ENCODE data around the gene RIMS3.
A peak's percentile ranks its signal among the peaks of the same experiment; 100 is the strongest.

RIMS3 gene

GRCh38 chr1:40690771-40691537, 25.5 kb upstream of the RIMS3 start:
- TF ChIP-seq CTCF (IDR thresholded peaks at IDR 0.05; ENCODE audit: borderline replicate concordance, insufficient read depth, low read depth, low read length) = no peak
- H3K4me3 ChIP-seq (ENCODE audit: low read depth, low read length) = peak overlapping the region; percentile 97

GRCh38 chr1:40689737-40690136, 24.3 kb upstream of the RIMS3 start:
- no peak overlapping the region for H3K4me3 ChIP-seq (ENCODE audit: low read depth, low read length)
- TF ChIP-seq CTCF (IDR thresholded peaks at IDR 0.05; ENCODE audit: borderline replicate concordance, insufficient read depth, low read depth, low read length) = no peak

GRCh38 chr1:40687661-40688060, 22.2 kb upstream of the RIMS3 start:
- no peak for TF ChIP-seq CTCF (IDR thresholded peaks at IDR 0.05; ENCODE audit: borderline replicate concordance, insufficient read depth, low read depth, low read length)

GRCh38 chr1:40687059-40687458, 21.6 kb upstream of the RIMS3 start:
- no peak overlapping the region for H3K4me3 ChIP-seq (ENCODE audit: low read depth, low read length)
- no peak for TF ChIP-seq CTCF (IDR thresholded peaks at IDR 0.05; ENCODE audit: borderline replicate concordance, insufficient read depth, low read depth, low read length)

More at GRCh38 chr1:40687661-40688060, 22.2 kb upstream of the RIMS3 start:
- H3K4me3 ChIP-seq (ENCODE audit: low read depth, low read length) = no peak overlapping the region

GRCh38 chr1:40684669-40685068, 19.2 kb upstream of the RIMS3 start:
- TF ChIP-seq CTCF (IDR thresholded peaks at IDR 0.05; ENCODE audit: borderline replicate concordance, insufficient read depth, low read depth, low read length) = no peak
- no peak overlapping the region for H3K4me3 ChIP-seq (ENCODE audit: low read depth, low read length)

GRCh38 chr1:40679165-40679953, 13.9 kb upstream of the RIMS3 start:
- no peak overlapping the region for H3K4me3 ChIP-seq (ENCODE audit: low read depth, low read length)
- TF ChIP-seq CTCF (IDR thresholded peaks at IDR 0.05; ENCODE audit: borderline replicate concordance, insufficient read depth, low read depth, low read length) = no peak

Measured in GM12875 (cell line).